NCI-H146 (cell line): Measurements from ENCODE around the gene SLC25A45.

ENCODE experiments used
- DNase-seq: peaks from one replicate; lab custom pipeline; 2025; lab: John Stamatoyannopoulos, UW

SLC25A45 gene

DNA sequence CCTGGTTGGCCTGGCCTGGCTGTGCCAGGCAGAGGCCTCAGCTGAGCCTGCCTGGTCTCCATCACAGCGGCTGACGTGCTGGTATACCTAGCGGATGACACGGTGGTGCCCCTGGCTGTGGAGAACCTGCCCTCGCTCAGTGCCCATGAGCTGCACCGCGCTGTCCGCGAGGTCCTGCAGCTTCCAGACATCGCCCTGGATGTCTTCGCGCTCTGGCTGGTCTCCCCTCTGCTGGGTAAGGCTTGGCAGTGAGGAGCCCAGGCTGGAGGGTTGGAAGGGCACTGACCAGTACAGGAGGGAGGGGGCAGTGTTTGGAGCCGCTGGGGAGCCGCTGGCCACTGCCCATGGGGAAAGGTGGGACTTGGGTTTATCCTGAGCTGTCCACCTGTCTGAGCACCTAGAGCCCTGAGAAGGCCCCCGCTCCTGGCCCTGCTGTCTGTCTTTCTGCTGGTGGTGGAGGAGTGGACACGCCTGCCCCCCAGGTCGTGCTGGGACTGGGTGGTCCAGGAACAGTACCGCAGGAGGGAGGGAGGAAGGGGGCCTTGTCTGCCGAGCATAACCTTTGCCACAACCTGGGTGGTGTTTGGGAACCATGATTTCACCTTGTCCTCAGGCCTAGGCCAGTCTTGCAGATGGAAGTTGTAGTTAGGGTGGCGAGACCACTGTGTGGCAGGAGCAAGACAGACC is 7.0 kb upstream of the SLC25A45 start:
- no peak for DNase-seq

DNA sequence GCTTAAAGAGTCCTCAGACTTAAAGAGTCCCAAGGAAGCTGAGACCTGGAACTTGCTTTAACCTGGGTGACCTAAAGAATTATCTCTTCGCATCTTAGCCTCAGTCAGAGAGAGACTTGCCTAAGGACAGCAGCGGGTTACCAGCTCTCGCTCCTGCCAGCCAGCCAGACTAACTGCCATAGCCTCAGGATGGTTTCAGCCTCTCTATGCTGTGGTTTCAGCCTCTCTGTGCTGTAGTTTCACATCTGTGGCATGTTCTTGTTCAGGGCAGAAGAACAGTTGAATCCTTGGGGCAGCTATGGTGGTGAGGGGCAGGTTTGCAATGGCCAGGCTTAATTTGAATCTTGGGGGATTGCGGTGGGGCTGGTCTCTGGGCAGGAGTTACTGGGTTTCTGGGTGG is 6.3 kb upstream of the SLC25A45 start:
- DNase-seq, result no peak

DNA sequence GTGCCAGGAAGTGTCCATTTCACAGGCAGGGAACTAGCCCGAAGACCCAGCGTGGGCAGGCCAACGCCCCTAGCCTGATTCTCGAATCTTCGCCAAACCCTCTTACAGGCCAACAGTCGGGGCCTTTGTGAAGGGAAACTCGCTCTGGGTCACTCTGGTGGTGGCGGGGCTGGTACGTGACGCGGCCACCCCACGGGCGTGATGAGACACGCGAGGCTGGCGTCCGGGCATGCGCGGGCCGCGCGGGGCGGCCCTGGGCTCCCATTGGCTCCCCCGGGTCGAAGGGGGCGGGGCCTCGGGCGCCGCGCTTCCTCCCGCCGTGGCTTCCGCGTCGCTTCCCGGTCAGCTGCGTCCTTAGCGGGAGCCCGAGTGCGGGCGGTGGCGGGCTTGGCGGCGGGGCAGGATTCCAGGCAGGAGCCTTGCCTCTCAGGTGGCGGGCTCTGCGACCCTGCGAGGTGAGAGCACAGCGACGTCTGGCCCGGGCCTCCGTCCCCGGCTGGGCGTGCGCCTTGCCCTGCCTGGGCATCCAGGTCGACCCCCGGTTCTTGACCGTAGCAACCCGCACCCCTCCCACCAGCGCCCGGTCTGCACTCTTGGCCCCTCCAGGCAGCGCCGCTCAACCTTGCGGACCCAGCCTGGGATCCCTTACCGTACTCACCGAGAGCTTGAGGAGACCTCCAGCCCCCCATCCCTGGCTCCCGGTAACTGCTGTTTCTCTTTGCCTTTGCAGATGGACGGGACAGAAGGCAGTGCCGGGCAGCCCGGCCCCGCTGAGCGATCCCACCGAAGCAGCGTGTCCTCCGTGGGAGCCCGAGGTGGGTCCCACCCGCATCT is 4.1 kb upstream of the SLC25A45 start, which contains the start of gene FRMD8:
Gene FRMD8, plus strand, starts transcription at position 331 of the 834 bp plus-strand sequence. Its CDS starts 400 bp downstream, at position 731.
- peak; percentile 81 for DNase-seq

DNA sequence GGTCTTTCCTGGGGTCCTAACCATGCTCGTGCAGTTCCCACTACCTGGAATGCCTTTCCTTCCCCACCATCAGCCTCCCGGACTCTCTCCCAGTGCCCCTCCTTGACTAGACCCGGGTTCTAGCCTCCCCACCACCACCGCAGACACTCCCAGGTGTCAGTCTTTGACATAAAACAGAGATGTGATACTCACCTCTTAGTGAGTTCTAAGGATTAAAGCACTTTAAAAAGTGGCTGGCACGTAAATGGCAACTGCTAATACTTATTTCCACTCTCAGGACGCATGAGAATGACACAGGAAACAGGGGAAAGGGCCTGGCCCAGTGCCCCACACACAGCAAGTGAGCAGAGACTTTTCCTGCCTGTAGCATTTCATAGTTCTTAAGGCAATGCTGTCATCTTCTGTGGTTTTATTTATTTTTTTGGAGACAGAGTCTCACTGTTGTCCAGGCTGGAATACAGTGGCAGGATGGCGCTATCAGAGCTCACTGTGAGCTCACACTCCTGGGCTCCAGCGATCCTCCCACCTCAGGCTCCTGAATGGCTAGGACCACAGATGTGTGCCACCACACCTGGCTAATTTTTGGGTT is 1.9 kb upstream of the SLC25A45 start:
- DNase-seq, result no peak

DNA sequence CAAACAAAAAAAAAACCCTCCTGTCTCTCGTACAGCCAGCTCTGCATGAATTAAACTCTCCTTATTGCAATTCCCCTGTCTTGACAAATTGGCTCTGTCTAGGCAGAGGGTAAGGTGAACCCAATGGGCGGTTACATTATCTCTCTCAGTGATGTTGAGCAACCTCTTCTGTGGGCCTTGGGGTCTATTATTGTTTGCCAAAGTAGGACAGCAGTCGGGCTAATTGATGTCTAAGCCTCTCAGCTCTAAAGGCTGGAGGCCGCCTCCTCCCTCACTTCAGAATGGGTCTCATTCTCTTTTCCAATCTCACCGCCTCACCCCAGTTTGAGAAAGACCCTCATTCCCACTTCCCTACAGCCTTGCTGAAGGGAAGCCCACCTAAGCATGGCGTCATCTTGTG is 1.3 kb upstream of the SLC25A45 start:
- no peak for DNase-seq

DNA sequence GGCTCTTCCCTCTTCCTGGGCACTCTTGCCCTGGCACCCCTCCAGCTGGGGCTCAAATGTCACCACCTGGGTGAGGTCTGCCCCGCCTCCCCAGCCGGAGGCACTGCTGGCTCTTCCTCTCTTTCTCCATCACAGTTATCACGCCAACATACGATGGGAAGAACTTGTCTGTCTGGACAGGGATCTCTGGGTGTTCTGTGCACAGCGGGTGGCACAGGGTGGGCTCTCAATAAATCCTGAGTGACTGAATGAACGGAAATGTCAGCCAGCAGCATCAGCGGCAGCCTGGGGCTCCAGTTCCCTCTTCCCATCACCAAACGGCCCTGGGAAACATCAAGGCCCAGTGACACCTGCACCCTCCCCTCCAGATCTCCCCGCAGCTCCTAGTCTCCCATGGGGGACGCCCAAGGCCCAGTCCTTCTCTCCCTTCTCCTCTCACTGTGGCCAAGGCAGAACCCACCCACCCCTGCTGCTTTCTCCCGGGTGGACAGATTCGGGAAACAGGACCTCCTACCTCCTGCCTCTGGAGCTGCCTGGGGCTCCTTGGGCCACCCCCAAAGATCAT is 440 bp upstream of the SLC25A45 start:
- no peak for DNase-seq

DNA sequence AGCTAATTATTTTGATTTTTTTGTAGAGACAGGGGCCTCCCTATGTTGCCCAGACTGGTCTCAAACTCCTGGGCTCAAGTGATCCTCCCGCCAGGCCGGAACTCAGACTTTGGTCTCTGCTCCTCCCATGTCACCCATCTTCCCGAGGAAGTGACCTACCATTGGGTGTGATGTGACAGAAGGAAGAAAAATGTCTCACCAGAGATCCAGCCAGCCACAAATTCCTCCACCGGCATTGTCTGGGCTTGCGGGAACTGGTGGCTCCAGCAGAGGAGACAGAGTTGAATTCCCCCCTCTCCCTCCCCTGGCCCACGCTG is 772 bp downstream of the SLC25A45 start:
- DNase-seq, result no peak

DNA sequence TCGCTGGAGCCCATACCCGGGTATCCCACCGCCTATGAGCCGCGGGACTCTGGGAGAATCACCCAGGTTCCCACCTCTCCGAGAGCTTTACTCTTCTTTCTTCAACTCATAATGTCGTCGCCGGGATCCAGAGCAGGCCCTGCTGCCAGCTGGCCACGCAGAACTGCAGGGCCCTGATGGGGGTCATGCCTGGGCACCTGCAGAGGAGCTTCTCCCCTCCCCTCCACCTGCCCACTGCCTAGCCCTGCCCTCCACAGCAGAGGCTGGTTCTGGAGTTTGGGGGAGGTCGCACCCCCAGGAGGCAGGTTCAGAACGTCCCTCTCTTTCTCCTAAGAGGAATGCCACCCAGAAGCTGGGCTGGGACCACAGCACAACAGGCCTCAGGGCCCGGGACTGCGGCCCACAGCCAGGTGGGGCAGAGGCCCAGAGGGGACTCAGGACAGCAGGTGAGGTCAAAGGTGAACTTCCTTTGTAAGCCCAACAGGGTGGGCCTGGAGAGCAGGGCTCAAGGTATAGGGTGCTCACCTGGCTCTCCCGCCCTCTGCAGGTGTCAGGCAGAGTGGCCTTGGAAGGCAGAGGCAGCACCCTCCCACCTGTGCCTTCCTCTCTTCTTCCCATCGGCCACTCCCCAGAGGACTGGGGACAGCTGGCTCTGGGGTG is 1.9 kb downstream of the SLC25A45 start:
- DNase-seq, result peak; percentile 34

DNA sequence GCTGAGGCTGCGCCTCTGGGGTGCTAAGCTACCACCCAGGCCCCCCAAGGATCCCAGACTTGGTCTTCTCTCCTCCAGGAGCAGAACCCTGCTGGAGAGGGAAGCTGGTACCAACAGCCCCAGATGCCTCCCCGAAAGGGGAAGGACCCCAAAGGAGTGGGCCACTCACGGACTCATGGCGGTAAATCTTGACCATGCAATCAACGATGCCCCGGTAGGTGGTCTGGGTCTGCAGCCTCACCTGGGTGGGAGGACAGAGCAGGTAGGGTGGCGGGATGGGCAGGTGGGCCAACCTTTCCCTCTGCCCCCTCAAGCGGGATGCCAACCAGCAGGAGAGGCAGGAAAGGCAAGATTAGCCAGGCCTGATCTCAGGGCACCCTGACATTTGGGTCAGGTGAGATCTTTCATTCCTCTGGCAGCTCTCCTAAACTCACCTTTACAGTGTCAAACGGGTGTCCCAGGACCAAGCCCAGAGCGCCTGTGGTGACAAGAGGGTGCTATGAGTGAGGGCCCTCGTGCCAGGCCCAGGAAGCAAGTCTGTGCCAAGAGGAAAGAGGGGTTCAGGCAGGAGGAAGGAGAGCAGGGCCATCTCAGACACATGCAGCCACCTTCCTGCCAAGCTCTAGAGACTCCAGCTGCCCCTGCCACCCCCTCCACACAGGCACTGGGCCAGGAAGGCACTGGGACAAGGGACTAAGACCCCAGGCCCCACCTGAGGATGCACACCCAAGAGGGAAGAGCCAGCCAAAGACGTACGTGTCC is 2.6 kb downstream of the SLC25A45 start:
- DNase-seq, result no peak

DNA sequence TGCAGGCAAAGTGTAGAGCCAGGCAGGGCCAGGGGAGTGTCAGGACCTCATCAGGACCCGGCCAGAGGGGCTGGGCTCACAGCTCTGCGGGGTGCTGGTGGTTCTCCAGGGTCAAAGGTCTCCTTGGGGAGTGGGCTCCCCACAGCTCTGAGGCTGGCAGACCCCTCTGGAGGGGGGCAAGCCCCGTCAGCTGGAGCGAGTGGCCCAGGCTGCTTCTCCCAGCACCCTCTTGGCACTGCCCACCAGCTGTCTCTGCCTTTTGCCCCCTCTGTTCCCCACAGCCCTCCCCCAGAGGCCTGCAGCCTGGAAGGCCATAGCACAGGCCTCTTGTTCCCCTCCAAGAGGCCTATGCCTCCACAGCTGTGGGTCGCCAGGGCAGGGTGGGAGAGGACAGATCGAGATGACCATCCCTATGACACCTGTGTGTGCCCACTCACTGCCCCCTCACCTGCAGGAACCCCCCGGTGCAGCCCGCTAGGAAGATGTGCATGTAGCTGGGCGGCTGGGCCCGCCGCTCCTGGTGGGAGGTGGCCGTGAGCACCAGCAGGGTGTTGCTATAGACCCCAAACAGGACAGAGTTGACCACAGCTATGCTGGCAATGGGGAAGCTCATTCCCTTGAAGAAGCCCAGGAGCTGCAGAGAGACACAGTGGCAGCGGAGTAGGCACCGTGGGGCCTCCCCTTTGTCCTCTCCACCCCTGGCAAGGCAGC is 3.4 kb downstream of the SLC25A45 start:
- DNase-seq, result no peak

DNA sequence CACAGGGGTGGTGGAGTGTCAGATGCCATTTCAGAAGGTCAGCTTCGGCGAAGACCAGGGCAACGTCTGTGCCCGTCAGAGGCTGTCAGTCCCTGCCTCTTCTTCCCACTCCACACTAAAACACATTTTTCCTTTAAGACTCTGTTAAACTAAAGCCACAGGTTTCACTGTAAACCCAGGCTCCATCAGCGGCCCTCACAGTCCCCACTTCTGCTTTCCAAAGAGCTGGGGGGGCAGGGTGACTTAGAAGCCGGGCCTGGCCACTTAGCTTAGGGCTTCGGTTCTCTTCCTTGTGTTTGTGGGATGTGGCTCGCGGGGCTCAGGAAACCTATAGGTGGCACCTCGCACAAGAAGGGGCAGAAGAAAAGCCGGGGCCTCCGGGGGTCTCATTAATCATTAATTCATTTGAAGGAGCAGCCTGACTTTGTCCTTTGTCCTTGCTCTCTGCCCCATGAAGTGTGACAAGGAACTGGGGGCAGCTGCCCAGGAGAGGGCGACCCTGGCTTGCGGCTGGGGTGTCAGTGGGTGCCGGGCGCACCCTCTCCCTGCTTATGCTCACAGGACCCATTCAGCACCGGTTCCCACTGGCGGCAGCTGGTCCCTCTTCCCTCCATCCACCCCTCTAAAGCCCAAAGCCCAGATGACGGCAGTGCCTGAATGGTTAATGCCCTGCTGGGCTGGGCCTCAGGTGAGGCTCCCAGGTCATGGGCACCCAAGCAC is 4.1 kb downstream of the SLC25A45 start:
- DNase-seq, result no peak

DNA sequence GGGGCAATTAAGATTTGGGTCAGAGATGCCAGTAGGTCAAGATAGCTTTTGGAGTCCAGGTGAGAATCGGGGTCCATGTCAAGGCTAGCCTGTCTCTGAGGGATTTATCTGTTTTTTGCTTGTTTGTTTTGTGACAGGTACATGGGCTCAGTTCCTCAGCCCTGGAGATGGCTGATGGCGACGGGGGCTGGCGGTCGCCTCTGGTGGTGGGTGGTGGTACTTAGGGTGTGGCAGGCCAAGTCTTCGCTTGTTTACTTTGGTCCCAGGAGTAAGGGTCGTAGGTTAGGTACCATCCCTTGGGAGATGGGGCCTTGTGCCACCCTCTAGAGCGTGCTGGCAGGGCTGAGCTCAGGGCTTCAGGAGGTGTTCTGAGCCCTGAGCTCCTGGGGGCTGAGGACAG is 4.7 kb downstream of the SLC25A45 start:
- DNase-seq, result no peak

DNA sequence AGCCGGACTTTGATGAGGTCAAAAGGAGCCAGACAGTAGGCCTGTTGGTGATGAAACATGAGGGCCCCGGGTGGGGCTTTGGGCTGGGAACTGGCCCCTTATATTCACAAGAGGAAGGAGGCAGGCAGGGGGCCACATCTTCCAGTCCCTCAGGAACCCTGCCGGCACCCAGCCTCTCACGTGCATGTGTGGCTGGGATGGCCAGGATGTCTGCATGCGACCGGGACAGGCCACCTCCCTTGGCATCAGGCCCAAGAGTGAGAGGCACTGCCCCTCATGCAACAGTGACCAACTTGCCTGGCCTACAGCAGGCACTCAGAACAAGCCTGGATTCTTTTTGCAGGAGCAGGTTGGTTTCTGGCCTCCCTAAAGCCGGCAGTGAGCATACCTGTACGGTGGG is 5.4 kb downstream of the SLC25A45 start:
- DNase-seq, result no peak

DNA sequence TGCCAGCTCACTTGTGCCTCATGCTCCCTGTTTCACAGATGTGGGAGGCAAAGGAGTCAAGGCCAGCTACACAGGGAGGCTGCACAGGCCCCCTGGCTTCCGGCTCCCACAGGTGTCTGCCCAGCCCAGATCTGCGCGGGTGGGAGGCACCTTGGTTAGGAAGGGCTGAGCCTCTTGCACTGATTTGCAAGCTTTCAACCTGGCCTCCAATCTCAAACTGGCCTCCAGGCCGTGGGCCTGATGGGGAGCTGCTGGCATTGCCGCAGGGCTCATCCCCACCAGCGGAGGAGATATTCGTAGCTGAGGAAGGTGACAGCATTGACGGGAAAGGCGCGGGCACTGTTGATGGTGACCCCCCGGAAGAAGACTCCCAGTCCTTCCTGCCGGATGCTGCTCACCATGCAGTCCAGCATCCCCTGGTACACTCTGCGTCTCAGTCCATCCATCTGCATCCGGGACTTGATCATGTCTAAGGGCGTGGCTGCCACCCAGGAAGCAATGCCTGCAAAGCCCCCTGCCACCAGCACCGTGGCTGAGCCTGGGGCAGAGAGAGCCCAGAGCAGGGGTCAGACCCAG is 6.2 kb downstream of the SLC25A45 start:
- no peak for DNase-seq

DNA sequence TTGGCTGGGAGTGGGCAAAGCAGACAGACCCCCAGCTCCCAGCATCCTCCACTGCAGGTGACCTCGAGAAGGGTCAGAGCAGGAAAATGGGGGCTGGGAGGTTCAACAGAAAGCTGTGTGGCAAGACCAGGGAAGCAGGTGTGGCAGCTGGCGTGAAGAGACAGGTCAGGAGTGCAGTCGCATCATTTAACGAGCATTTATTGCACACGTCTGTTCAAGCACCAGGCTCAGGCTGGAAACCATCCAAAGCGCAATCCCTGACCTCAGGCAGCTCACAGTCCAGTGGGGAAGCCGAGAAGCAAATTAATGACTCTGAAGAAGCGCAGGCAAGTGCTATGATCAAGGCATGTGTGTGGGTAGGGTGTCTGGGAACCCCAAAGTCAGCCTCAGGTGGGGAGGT is 7.4 kb downstream of the SLC25A45 start:
- no peak for DNase-seq

DNA sequence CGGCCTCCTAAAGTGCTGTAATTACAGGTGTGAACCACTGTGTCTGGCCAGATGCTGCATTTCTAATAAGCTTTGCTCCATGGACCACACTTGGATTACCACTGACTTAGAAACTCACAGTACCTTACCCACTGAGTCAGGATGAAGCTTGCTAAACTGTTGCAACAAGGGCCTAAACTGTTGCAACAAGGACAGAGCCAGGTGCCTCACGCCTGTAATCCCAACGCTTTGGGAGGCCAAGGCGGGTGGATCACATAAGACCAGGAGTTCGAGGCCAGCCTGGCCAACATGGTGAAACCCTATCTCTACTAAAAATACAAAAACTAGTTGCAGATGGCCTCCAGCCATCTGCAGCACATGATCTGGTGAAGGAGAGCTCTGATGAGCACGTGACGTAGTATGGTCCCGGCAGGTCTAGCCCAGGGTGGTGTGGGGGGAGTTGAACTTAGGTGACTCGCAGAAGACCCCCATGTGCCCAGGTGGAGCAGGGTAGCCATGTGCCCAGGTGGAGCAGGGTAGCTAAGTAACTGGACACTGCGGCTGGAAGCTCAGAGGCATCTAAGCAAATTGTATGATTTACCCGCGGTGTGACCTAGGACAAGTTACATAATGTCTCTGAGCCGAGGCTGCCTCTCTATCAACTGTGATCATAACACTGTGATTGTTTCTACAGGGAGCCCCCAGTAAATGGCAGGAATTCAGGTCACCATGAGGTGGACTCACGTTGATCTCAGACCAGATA is 8.4 kb downstream of the SLC25A45 start:
- no peak for DNase-seq

DNA sequence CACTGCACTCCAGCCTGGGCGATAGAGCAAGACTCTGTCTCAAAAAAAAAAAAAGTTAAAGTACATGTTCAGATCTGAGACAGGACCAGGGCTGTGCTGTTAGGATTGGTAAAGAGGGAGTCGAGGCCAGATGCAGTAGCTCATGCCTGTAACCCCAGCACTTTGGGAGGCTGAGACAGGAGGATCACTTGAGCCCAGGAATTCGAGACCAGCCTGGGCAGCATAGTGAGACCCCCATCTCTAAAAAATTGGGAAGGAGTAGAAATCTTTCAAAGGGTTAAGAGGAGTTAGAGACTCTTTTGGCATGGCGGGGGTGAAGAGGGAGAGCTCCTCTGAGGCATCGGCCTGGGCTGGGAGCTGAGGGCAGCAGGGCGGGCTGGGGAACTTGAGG is 11.8 kb downstream of the SLC25A45 start:
- no peak for DNase-seq

DNA sequence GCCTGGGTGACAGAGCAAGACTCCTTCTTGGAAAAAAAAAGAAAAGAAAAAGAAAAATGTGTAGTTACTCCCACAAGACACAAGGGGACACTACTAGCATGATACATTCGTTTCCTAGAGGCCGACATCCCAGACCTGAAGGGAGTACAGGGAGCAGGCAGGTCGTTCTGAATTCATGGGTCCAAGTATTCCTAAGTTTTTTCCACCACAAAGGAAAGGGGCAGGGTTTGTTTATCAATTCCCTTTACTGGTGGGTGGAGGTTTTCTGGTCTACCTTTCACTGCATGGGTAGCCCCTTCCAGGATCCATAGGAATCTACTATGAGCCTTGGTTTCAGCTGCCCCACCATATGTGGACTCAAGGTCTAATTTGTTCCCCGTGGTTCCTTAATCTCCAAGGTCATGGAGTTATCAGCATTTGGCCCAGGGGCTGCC is 16.1 kb downstream of the SLC25A45 start:
- DNase-seq, result peak; percentile 79

DNA sequence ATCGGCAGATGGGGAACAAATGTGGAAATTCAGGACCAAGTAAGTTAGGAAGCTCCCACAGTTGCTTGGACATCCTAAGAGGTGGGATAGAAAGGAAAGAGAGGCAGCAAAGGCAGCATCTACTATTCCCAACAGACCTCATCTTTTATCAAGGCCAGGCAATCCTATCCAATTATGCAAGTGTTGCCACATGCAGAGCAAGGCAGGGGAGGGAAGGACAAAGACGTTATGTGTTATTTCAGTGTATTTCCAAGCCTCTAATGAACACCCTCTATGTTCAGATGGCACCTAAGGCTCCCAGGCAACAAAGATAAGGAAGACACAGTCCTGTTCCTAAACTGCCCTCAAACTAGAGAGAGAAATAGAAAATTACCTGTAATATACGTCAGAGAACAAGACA is 18.7 kb downstream of the SLC25A45 start:
- no peak for DNase-seq
